Measurements from ENCODE around the gene SLC26A3.

Gene SLC26A3

DNA sequence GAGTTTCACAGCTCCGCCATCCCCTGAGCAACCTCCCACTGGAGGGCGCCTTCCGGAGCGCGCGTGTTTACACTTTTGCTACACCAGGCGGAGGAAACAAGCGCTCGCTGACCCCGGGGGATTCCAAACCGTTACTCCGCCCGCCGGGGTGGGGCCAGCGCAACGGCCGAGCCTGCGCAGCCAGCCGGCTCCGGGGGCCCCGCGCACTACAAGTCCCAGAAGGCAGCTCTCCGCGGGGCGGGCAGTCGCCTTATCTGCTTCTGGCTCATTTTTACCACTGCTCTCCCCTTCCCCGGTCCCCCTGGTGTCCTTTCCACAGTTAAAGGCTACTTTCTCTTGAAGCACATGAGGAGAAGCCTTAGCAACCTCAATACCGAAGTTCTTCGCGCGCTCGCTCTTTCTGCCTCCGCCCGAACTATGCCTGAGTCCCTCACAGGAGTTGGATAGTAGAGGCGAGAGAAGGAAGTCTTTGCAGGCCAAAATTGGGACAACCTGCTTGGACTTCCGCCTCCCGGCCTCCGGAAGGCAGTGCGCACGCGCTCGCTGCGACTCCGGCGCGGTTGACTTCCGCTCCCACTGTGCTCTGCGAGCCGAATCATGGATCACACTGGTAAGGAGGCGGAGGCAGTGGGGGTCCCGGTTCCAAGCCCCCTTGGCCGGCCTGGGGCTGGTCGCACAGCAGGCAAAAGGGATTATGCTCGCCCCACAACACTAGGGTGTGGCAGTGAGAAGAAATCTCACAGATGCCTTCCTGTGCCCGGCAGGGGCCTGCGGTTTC, 59.3 kb downstream of the SLC26A3 start, which contains the start of gene CBLL1:
TSS of gene CBLL1 (plus strand) at position 576 of the 778 bp plus-strand sequence. CDS start at position 598, 22 bp downstream.
- DNase-seq: peak; percentile 93

DNA sequence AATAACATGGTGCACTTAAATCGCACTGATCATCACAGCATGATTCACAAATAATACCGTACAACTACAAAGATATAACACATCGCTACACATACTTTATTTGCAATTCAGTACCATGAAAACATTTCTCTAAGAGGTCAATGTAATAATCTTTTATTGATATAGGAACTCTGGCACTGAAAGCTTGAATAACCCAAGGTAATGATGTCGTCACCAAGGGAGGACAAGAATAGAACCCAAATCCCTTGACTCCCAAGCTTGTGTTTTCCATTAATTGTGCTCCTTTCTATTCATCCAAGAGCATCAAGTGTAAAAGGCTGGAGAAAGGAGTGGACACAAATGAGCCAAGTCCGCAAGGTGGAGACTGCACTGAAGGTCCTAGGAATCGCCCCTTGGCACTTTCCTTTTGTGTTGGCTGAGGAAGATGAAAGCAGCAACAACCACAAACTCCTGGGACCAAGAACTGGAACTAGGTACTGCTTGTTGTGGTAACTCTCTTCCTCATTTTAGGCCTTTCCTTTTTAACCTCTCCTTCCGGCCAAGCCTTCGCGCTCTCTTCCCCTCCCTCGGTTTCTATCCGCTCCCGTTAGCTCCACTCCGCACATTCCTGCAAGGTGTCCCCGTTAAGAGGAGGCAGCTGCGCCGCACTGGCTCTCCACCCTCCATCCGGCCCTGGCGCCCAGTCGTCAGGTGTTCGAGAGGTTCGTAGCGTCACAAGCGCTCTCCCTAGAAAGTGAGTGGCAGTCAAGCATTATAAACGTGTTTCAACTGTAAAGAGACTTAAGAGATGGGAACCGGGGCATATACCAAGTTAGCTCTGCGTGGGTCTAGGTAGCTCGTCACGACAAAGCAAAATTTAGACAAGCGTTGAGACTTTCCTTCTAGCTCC, 60.1 kb downstream of the SLC26A3 start:
- no peak for DNase-seq

DNA sequence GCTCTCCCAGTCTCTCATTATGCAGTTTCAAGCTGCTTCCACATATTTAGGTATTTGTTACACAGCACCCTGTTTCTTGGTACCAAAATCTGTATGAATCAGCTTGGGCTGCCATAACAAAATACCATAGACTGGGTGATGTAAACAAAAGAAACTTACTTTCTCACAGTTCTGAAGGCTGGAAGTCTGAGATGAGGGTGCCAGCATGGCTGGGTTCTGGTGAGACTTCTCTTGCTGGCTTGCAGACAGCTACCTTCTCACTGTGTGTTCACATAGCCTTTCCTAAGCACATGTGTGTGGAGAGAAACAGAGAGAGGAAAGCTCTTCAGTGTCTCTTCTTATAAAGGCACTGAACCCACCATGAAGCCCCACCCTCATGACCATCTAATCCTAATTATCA, 74.7 kb downstream of the SLC26A3 start:
- no peak for DNase-seq

DNA sequence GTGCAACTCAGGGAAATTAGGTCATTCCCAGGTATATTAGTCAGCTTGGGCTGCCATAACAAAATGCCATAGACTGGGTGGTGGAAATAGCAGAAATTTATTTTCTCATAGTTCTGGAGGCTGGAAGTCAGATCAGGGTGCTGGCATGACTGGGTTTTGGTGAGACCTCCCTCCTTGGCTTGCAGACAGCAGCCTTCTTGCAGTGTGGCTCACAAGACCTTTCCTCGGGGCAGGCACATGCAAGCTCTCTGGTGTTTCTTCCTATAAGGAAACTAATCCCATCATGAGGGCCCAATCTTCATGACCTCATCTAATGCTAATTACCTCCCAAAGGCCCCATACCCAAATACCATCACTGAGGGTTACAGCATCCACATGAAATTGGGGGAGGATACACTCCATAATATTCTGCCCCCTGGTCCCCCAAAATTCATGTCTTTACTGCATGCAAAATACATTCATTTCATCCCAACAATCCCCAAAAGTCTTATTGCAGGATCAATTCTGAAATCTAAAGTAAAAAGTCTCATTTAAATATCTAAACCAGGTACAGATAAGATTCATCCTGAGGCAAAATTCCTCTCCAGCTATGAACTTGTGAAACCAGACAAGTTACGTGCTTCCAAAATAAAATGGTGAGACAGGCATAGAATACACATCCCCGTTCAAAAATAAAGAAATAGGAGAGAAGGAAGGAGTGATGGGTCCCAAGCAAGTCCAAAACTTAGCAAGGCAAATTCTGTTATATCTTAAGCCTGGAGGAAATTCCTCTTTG, 76.5 kb downstream of the SLC26A3 start:
- no peak for DNase-seq

GRCh38 chr7:107725138-107725740, 77.8 kb downstream of the SLC26A3 start:
- DNase-seq: peak; percentile 33

DNA sequence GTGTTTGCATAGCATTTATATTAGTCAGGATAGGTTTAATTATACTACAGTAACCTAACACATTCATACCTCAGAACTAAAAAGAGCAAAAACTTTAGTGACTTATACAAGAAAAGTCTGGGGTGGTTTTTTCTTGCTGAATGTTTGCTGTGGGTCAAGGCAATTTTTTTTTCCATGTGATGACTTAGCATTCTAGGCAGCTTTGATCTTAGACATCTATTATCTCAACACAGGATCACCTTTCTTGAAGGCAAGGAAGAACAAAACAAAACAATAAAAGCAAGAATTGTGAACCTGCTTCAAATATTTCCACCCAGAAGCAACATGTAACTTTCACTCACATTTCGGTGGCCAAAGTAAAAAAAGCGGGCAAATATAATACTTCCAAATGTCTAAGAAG, 79.8 kb downstream of the SLC26A3 start:
- DNase-seq: no peak

- DNase-seq: no peak
These were observed 81.7 kb downstream of the SLC26A3 start for GRCh38 chr7:107721286-107721685.

DNA sequence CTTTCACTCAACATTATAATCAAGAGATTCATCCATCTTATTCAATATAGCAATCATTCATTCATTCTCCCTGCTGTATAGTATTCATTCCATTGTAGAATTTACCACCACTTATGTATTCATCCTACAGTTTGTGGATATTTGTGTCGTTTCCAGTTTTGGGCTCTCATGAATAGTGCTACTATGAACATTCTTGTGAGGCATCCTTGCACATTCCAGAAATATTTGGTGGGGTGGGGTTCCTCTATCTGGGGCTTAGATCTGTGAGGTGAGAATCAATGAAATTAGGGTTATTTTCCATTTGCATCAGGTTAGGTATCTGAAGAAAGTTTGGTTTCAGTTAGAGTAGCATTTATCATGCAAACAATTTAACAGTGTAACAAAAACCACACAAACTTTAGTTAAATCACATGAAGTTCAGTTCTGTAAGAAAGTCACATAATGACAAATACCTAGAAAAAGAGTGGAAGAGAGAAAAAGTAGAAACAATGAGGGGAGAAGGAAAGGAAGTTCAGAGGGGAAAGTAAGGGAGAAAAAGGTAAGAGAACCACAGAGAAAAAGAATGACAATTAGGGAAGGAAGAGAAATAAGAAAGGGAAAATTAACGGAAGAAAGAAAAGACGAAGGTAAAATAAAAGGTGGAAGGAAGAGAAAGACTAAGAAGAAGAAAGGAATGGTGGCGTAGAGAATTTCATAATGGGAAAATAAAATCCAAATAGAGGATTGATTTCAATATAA, 84.4 kb downstream of the SLC26A3 start:
- DNase-seq: no peak

DNA sequence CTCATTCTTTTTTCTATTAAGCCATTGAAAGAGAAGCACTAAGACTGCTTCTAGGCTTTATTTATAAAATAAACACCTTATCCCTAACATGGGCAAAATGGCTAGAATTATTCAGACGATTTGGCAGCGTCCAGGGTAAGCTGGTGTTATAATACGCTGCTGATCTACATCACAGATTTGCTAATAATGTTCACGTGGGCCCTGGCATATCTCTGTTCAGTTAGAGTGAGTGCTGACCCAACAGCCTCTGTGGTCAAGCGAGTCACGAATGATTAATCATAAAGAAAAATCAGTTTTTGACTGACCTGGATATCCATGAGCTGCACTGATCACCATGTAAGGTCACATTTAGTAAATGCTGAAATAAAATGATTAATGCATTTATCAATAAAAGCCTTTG, 87.5 kb downstream of the SLC26A3 start:
- no peak for DNase-seq
